Keratinocyte (primary cell): ENCODE results near the gene HOXC4. TPM values are rescaled to one million over a fixed set of nuclear protein-coding genes. Genes with fewer than 3 reads are reported as not detected.

Experiments
- DNase-seq: peaks from one replicate; pipeline ENCODE4 v3.0.0-alpha.2; 2011; ENCODE audit warnings: low read depth, missing footprints, low spot score
- FAIRE-seq: peaks from 2 replicates; lab custom pipeline; 2011; peaks lifted over from hg19 to GRCh38; lab: Jason Lieb, UNC
- H2AFZ ChIP-seq: 2 replicates; pipeline ENCODE4 v1.6.0; 2012; ENCODE audit warnings: low read length, control low read depth, inconsistent platforms; ENCODE audit not compliant: control insufficient read depth
- H3K27ac ChIP-seq: 2 replicates; pipeline ENCODE4 v1.5.1; 2011; ENCODE audit warnings: low read length; ENCODE audit not compliant: control insufficient read depth, insufficient read depth
- H3K27me3 ChIP-seq: 3 replicates; pipeline ENCODE4 v1.6.0; 2011; ENCODE audit warnings: low read length; ENCODE audit not compliant: control insufficient read depth, insufficient read depth; ENCODE audit errors: extremely low read depth
- H3K36me3 ChIP-seq, 2 experiments: 2 replicates in 1 of 2; 3 replicates in 1 of 2; pipeline ENCODE4 v1.5.1; 2011; ENCODE audit warnings: low read length in 2 of 2, mild to moderate bottlenecking in 1 of 2; ENCODE audit not compliant: control insufficient read depth in 2 of 2, insufficient read depth in 2 of 2; ENCODE audit errors: extremely low read depth in 1 of 2
- H3K4me1 ChIP-seq: 3 replicates; pipeline ENCODE4 v1.5.1; 2011; ENCODE audit warnings: low read length; ENCODE audit not compliant: control insufficient read depth, insufficient read depth; ENCODE audit errors: extremely low read depth
- H3K4me2 ChIP-seq: 3 replicates; pipeline ENCODE4 v1.6.0; 2011; ENCODE audit warnings: low read depth, low read length; ENCODE audit not compliant: control insufficient read depth, insufficient read depth; ENCODE audit errors: extremely low read depth
- H3K4me3 ChIP-seq, 3 experiments: fragments of 200-600 bp in 1 of 3; sonication (generic) in 1 of 3; 2 replicates in 2 of 3; 3 replicates in 1 of 3; pipeline ENCODE4 v1.5.1; 2011 to 2016; ENCODE audit warnings: low read length in 3 of 3, mild to moderate bottlenecking in 3 of 3, control low read depth in 2 of 3, inconsistent platforms in 1 of 3, low read depth in 1 of 3, mixed read lengths in 1 of 3, mixed run types in 1 of 3, moderate library complexity in 1 of 3; ENCODE audit not compliant: control insufficient read depth in 2 of 3, insufficient read depth in 2 of 3; ENCODE audit errors: extremely low read depth in 1 of 3
- H3K79me2 ChIP-seq: 2 replicates; pipeline ENCODE4 v1.6.0; 2012; ENCODE audit warnings: low read length; ENCODE audit not compliant: control insufficient read depth, insufficient read depth
- H3K9ac ChIP-seq: 3 replicates; pipeline ENCODE4 v1.6.0; 2011; ENCODE audit warnings: low read length; ENCODE audit not compliant: control insufficient read depth, insufficient read depth; ENCODE audit errors: extremely low read depth
- H3K9me1 ChIP-seq: 3 replicates; pipeline ENCODE4 v1.6.0; 2011; ENCODE audit warnings: low read length; ENCODE audit not compliant: control insufficient read depth, insufficient read depth; ENCODE audit errors: extremely low read depth
- H3K9me3 ChIP-seq: 2 replicates; pipeline ENCODE4 v1.5.1; 2012; ENCODE audit warnings: low read depth, low read length; ENCODE audit not compliant: control insufficient read depth
- H4K20me1 ChIP-seq: 3 replicates; pipeline ENCODE4 v1.6.0; 2011; ENCODE audit warnings: low read length; ENCODE audit not compliant: control insufficient read depth, insufficient read depth; ENCODE audit errors: extremely low read depth
- CTCF ChIP-seq, 3 experiments: IDR thresholded peaks in 1 of 3; conservative IDR thresholded peaks in 1 of 3; optimal IDR thresholded peaks in 1 of 3; 2 replicates in 2 of 3; 3 replicates in 1 of 3; pipeline versions ENCODE3 to v1.5.1; 2011; ENCODE audit warnings: low read length in 3 of 3, mild to moderate bottlenecking in 3 of 3, moderate library complexity in 2 of 3, control low read depth in 1 of 3, inconsistent platforms in 1 of 3; ENCODE audit not compliant: insufficient read depth in 2 of 3; ENCODE audit errors: extremely low read depth in 1 of 3
- EZH2 ChIP-seq: IDR thresholded peaks from one replicate; pipeline ENCODE4 v1.6.1; 2012; ENCODE audit warnings: inconsistent platforms, mild to moderate bottlenecking, low read length, moderate library complexity
- dilution Hi-C: fragments of 300-500 bp; cut with MboI; formaldehyde crosslinking; loops from one replicate; pipeline ENCODE4 v1.7.0; 2020; ENCODE audit warnings: low sequenced_read_pairs; ENCODE audit not compliant: extremely low pct_ligation_motif_present
- polyA plus RNA-seq, 5 experiments: library from polyadenylated mRNA; depleted of rRNA in 3 of 5; stranded (reverse) in 3 of 5; stranded (forward) in 1 of 5; unstranded in 1 of 5; fragments of >200 nt; gene quantifications; 1 replicate in 1 of 5; 2 replicates in 3 of 5; 3 replicates in 1 of 5; pipeline versions ENCODE4 v1.2.1 to v1.2.3, GENCODE V29; 2011 to 2012; ENCODE audit warnings: missing spikeins in 2 of 5, low read depth in 1 of 5, low replicate concordance in 1 of 5

HOXC4 gene
- polyA plus RNA-seq, 1 donor (not counting 4 experiments of a cell fraction or from before 2014, with no cell fraction given): 1.8 TPM

DNA sequence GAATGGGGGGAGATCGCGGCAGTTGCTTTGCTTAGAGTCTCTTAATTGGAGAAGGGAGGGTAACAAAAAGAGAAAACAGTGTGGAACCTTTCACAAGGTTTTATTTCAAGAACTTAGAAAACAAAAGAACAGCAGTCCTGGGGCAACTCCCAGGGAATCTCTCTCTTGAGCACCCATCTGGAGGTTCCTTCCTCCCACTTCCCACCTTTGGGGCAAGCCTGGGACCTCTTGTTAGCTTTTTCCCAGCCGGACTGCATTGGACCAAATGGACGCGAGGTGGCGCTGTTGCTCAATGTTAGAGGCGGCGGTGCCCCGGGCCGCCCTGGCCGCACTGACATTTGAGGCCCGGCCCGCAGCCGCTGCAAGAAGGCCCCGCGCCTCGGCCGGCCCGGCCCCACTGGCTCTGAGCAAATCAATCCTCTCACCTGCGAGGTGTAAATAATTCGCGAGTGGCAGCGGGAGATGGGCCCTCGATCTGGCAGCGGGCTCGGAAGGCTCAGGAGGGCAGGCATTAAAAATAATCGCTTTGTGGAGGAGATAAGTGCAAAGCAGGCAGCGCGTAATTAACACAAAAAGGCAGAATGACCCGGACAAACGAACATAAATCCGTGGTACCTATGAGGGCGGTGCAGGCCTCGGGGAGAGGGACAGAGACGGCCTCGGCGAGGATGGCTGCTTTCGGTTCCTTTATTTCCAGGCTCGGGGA, 47.6 kb upstream of the HOXC4 start:
- peak overlapping the region; percentile 46 for H3K9ac ChIP-seq

GRCh38 chr12:54006559-54007220, 46.9 kb upstream of the HOXC4 start:
- DNase-seq (no peak), FAIRE-seq (no peak)
- Histone ChIP-seq H3K4me3 (no peak overlapping the region), H3K79me2 (peaks cover 33% of the 10 kb centered on the region), H4K20me1 (no peaks in the 10 kb centered on the region), H3K9me3 (no peaks in the 10 kb centered on the region), H3K9me1 (no peaks in the 10 kb centered on the region), H3K27ac (no peak overlapping the region), H3K27me3 (no peaks in the 10 kb centered on the region), H3K9ac (no peak overlapping the region), H3K4me2 (no peak overlapping the region), H3K36me3 (peaks cover 2 to 6% of the 10 kb centered on the region in 2 experiments), H3K4me1 (peaks cover 16% of the 10 kb centered on the region), H2AFZ (no peak overlapping the region)
- dilution Hi-C loops: no loop called here
- TF ChIP-seq CTCF (optimal IDR thresholded peaks at IDR 0.05 in 1 of 3, IDR thresholded peaks at IDR 0.05 in 1 of 3, conservative IDR thresholded peaks at IDR 0.05 in 1 of 3; ENCODE audit: extremely low read depth in 1 of 3, insufficient read depth in 2 of 3, low read length in 3 of 3) (no peak), EZH2 (no peak)

More for the DNA sequence above, 47.6 kb upstream of the HOXC4 start:
- dilution Hi-C loops: no loop called here
- no peaks in the 10 kb centered on the region for H4K20me1 ChIP-seq
- peaks cover 2 to 6% of the 10 kb centered on the region in 2 experiments for H3K36me3 ChIP-seq
- no peak for DNase-seq
- H3K4me1 ChIP-seq: peaks cover 17% of the 10 kb centered on the region
- no peaks in the 10 kb centered on the region for H3K9me1 ChIP-seq
- no peak for FAIRE-seq
- peaks cover 39% of the 10 kb centered on the region for H3K79me2 ChIP-seq
- no peak for TF ChIP-seq EZH2
- TF ChIP-seq CTCF (optimal IDR thresholded peaks at IDR 0.05 in 1 of 3, IDR thresholded peaks at IDR 0.05 in 1 of 3, conservative IDR thresholded peaks at IDR 0.05 in 1 of 3; ENCODE audit: extremely low read depth in 1 of 3, insufficient read depth in 2 of 3, low read length in 3 of 3): peak; percentile 84 to 93 (median 86)
- H3K4me2 ChIP-seq: peak overlapping the region; percentile 35
- no peak overlapping the region for H2AFZ ChIP-seq
- H3K27me3 ChIP-seq: no peaks in the 10 kb centered on the region
- no peak overlapping the region for H3K27ac ChIP-seq
- H3K4me3 ChIP-seq: no peak overlapping the region
- no peaks in the 10 kb centered on the region for H3K9me3 ChIP-seq
